ENCODE measurements around the gene GPC4.

DNA sequence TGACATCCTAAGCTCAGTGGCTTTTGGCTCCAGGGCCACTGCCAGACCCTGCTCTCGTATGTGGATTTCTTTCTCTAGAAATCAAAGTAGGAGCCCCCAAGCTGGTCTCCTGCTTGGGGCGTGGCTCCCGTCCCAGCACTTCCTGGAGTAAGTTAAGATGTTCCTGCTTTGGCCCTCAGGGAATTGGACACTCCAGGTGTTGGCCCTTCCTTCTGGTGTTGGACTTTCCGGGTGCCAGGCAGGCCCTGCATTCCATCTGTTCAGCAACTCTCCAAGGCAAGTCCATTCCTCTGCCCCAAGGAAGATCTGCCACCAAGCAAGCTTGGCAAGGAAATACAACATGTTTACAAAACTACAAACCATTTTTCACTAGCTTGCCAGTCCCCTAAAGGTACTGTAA lies 22.1 kb upstream of the GPC4 start:
- TF ChIP-seq EZH2 (IDR thresholded peaks at IDR 0.05; ENCODE audit: borderline replicate concordance, low read depth, low read length, severe bottlenecking) (no peak), CTCF (IDR thresholded peaks at IDR 0.05; ENCODE audit: extremely low read depth in 1 of 2, insufficient read depth in 1 of 2, low read depth in 1 of 2, low read length in 2 of 2) (no peak), POLR2A (IDR thresholded peaks at IDR 0.05; ENCODE audit: low read depth, low read length) (no peak), POLR2AphosphoS5 (IDR thresholded peaks at IDR 0.05; ENCODE audit: insufficient read depth, low read depth, low read length) (no peak), JUN (IDR thresholded peaks at IDR 0.05; ENCODE audit: borderline replicate concordance, insufficient read depth, insufficient read length, low read depth) (no peak), GATA2 (IDR thresholded peaks at IDR 0.05; ENCODE audit: insufficient read depth, insufficient read length, low read depth, low read length) (no peak), MYC (IDR thresholded peaks at IDR 0.05; ENCODE audit: low read depth, low read length) (no peak), FOS (IDR thresholded peaks at IDR 0.05; ENCODE audit: borderline replicate concordance, insufficient read depth, low read length) (no peak)
- TF ChIP-seq, protein P1, sequence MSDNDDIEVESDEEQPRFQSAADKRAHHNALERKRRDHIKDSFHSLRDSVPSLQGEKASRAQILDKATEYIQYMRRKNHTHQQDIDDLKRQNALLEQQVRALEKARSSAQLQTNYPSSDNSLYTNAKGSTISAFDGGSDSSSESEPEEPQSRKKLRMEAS (IDR thresholded peaks at IDR 0.05; ENCODE audit: insufficient read depth, insufficient read length): no peak

Measured in endothelial cell of umbilical vein (primary cell).